Activated CD4-positive, alpha-beta memory T cell treated with anti-CD3 and anti-CD28 coated beads, Interleukin-2, amount 10 ng/mL, durations not matched to agents 7 days and 5 days (primary cell): ENCODE data around the gene BRINP3. TPM values are rescaled to one million over a fixed set of nuclear protein-coding genes. Genes with fewer than 3 reads are reported as not detected.

ENCODE experiments used
- CTCF ChIA-PET: fragments of 350-600 bp; sonication (Branson Sonifier 250); formaldehyde crosslinking; loops from one replicate; lab custom pipeline; 2021; ENCODE audit warnings: antibody characterized with exemption, inconsistent platforms; lab: Charles Lee
- POLR2A ChIA-PET: fragments of 350-600 bp; sonication (Branson Sonifier 250); formaldehyde crosslinking; loops from one replicate; lab custom pipeline; 2021; ENCODE audit warnings: antibody characterized with exemption; lab: Charles Lee
- DNase-seq: peaks from one replicate; pipeline ENCODE4 v3.0.0-alpha.2; 2020
- H3K27ac Mint-ChIP-seq: one replicate; pipeline ENCODE4 v1.8.0; 2021; ENCODE audit warnings: mild to moderate bottlenecking, mixed read lengths
- H3K27me3 Mint-ChIP-seq: one replicate; pipeline ENCODE4 v1.8.0; 2021; ENCODE audit warnings: mixed read lengths
- H3K36me3 Mint-ChIP-seq: one replicate; pipeline ENCODE4 v1.8.0; 2021; ENCODE audit warnings: low read depth, mixed read lengths
- H3K4me1 Mint-ChIP-seq: one replicate; pipeline ENCODE4 v1.8.0; 2021; ENCODE audit warnings: mixed read lengths
- H3K4me3 Mint-ChIP-seq: one replicate; pipeline ENCODE4 v1.8.0; 2021; ENCODE audit warnings: mild to moderate bottlenecking, mixed read lengths
- H3K9me3 Mint-ChIP-seq: one replicate; pipeline ENCODE4 v1.8.0; 2021; ENCODE audit warnings: mixed read lengths
- total RNA-seq, 2 experiments: library from RNA; stranded (reverse); gene quantifications; one replicate each; pipeline ENCODE4 v1.2.3, GENCODE V29; 2021

The BRINP3 gene
- total RNA-seq, 2 experiments from 2014 or later, result not detected

DNA sequence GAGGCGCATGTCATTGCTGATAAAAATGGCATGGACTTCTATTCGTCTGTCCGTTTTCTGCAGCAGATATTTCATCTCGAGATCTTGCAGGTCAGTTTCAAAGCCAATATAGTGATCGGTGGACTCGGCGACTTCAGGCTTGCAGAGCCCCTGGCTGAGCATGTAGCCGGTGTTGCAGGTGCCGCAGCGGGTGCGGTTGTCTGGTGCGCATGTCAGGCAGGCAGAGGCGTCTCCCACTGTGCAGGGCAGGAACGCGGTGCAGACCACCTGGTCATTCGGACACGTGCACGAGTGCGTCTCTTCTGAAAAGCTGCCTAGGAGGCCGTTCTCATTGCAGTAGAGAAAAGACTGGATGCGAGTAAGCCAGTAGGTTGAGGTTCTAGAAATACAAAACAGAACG, 378.9 kb downstream of the BRINP3 start:
- Mint-ChIP-seq H3K36me3 (no peaks in the 10 kb centered on the region), H3K4me1 (no peaks in the 10 kb centered on the region), H3K9me3 (peaks cover 6% of the 10 kb centered on the region), H3K27me3 (no peaks in the 10 kb centered on the region), H3K4me3 (no peak overlapping the region), H3K27ac (no peak overlapping the region)
- DNase-seq, result no peak
- ChIA-PET POLR2A (no interaction called here), CTCF (no interaction called here)

- ChIA-PET CTCF (no interaction called here), POLR2A (no interaction called here)
- no peak for DNase-seq
- Mint-ChIP-seq H3K4me1 (no peaks in the 10 kb centered on the region), H3K27ac (no peak overlapping the region), H3K36me3 (no peaks in the 10 kb centered on the region), H3K4me3 (no peak overlapping the region), H3K27me3 (no peaks in the 10 kb centered on the region), H3K9me3 (peaks cover 6% of the 10 kb centered on the region)
Observed at GRCh38 chr1:190098107-190098506, 379.6 kb downstream of the BRINP3 start.

DNA sequence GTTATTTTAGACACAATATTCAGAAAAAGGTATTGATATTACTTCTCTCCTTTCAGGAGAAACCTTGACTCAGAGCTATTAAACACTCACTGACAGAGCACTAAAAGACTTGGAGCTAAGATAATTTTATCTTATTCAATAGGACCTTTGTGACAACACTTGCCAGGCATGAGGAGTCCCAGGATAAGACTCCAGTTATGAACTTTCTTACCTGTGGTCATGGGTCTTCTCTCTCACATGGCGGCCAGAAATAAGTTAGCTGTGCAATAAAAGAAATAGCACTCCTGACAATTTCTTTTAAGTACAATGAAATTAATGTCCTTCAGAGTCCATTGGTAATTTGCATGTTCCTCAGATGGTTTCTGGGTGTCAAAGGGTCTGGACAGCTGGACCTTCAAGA, 382.1 kb downstream of the BRINP3 start:
- H3K4me1 Mint-ChIP-seq, result no peaks in the 10 kb centered on the region
- no peak overlapping the region for H3K4me3 Mint-ChIP-seq
- POLR2A ChIA-PET, result no interaction called here
- CTCF ChIA-PET, result no interaction called here
- DNase-seq, result no peak
- H3K27me3 Mint-ChIP-seq, result no peaks in the 10 kb centered on the region
- H3K36me3 Mint-ChIP-seq, result no peaks in the 10 kb centered on the region
- peaks cover 4% of the 10 kb centered on the region for H3K9me3 Mint-ChIP-seq
- no peak overlapping the region for H3K27ac Mint-ChIP-seq

- Mint-ChIP-seq H3K27me3 (no peaks in the 10 kb centered on the region), H3K4me3 (no peak overlapping the region), H3K4me1 (no peaks in the 10 kb centered on the region), H3K27ac (no peak overlapping the region), H3K9me3 (no peaks in the 10 kb centered on the region), H3K36me3 (no peaks in the 10 kb centered on the region)
- POLR2A ChIA-PET, result no interaction called here
- DNase-seq, result no peak
- CTCF ChIA-PET, result no interaction called here
Observed at GRCh38 chr1:190084552-190084951, 393.1 kb downstream of the BRINP3 start.

DNA sequence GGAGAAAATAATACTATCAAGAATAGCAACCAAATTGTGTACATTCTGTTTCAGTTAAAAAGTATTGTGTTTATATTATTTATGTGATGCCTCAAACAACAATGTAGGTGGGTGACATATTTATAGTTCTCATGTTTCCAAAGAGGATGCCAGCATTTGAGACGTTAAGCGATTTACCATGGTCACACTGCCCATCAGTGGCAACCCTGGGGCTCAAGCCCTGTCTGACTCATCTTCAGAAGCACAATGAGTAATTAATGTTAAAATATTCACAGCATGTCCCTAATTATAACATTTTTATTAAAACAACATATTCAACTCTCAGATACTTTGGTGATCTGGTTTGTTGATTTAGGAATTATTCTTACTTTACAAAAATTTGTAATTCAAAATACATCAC, 409.4 kb downstream of the BRINP3 start:
- Mint-ChIP-seq H3K4me1 (no peaks in the 10 kb centered on the region), H3K9me3 (peaks cover 3% of the 10 kb centered on the region), H3K4me3 (no peak overlapping the region), H3K27me3 (no peaks in the 10 kb centered on the region), H3K36me3 (no peaks in the 10 kb centered on the region), H3K27ac (no peak overlapping the region)
- POLR2A ChIA-PET, result no interaction called here
- CTCF ChIA-PET, result no interaction called here
- DNase-seq, result no peak

- peaks cover 3% of the 10 kb centered on the region for H3K9me3 Mint-ChIP-seq
- no peaks in the 10 kb centered on the region for H3K36me3 Mint-ChIP-seq
- no peaks in the 10 kb centered on the region for H3K4me1 Mint-ChIP-seq
- H3K27me3 Mint-ChIP-seq, result no peaks in the 10 kb centered on the region
- ChIA-PET POLR2A (no interaction called here), CTCF (no interaction called here)
- DNase-seq, result no peak
- no peak overlapping the region for H3K27ac Mint-ChIP-seq
- no peak overlapping the region for H3K4me3 Mint-ChIP-seq
Observed at GRCh38 chr1:190067592-190067991, 410.1 kb downstream of the BRINP3 start.

GRCh38 chr1:190066011-190066410, 411.7 kb downstream of the BRINP3 start:
- Mint-ChIP-seq H3K4me1 (no peaks in the 10 kb centered on the region), H3K9me3 (peaks cover 4% of the 10 kb centered on the region), H3K4me3 (no peak overlapping the region), H3K27me3 (no peaks in the 10 kb centered on the region), H3K36me3 (no peaks in the 10 kb centered on the region), H3K27ac (no peak overlapping the region)
- POLR2A ChIA-PET, result no interaction called here
- CTCF ChIA-PET, result no interaction called here
- no peak for DNase-seq

DNA sequence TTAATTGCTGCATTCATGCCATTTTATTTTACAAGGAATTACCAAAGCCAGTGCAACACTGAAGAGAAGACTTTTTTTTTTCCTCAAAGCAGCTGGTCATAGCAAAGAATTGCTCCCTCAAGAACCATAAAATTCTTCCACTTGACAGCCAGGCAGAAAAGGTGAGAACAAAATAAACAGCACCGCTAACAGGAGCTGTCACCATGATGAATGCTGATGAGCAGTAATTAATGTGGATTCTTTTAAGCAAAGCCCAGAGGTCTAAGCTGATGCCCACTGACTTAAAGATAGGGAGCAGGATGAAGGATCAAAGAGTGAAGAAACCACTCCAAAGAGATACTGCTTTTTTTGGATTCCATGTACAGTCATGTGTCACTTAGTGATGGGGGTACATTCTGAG, 428.4 kb downstream of the BRINP3 start:
- DNase-seq, result no peak
- no peaks in the 10 kb centered on the region for H3K9me3 Mint-ChIP-seq
- no peaks in the 10 kb centered on the region for H3K36me3 Mint-ChIP-seq
- ChIA-PET POLR2A (no interaction called here), CTCF (no interaction called here)
- no peaks in the 10 kb centered on the region for H3K4me1 Mint-ChIP-seq
- H3K27ac Mint-ChIP-seq, result no peak overlapping the region
- no peaks in the 10 kb centered on the region for H3K27me3 Mint-ChIP-seq
- H3K4me3 Mint-ChIP-seq, result no peak overlapping the region
